ENCODE measurements around the gene SYNE2.

- no peak for TF ChIP-seq EZH2 (IDR thresholded peaks at IDR 0.05; ENCODE audit: borderline replicate concordance, insufficient read depth, low read length, poor library complexity, severe bottlenecking)
- no peak for TF ChIP-seq REST (IDR thresholded peaks at IDR 0.05; ENCODE audit: borderline replicate concordance)
- no peak for TF ChIP-seq CTCF (IDR thresholded peaks at IDR 0.05; ENCODE audit: poor library complexity, severe bottlenecking)
- TF ChIP-seq SMC3 (conservative IDR thresholded peaks at IDR 0.05; ENCODE audit: poor library complexity), result no peak
- no peak for TF ChIP-seq MXI1 (conservative IDR thresholded peaks at IDR 0.05; ENCODE audit: poor library complexity, severe bottlenecking)
- TF ChIP-seq RAD21 (conservative IDR thresholded peaks at IDR 0.05), result no peak
These were observed 65.6 kb downstream of the SYNE2 start for GRCh38 chr14:63918411-63918810.

Data from neural cell (in vitro differentiated cells).